ENCODE results near the gene FGF8. TPM values are rescaled to one million over a fixed set of nuclear protein-coding genes. Genes with fewer than 3 reads are reported as not detected.

Gene FGF8
- polyA plus RNA-seq, 3 donors: not detected

GRCh38 chr10:101758858-101759257 lies 17.1 kb downstream of the FGF8 start:
- Histone ChIP-seq H3K27me3 (ENCODE audit: control insufficient read depth in 2 of 2, insufficient read depth in 2 of 2, low read length in 2 of 2) (peaks cover 0 to 2% of the 10 kb centered on the region in 2 donors), H2AFZ (ENCODE audit: insufficient read depth, low read depth, low read length, poor library complexity, severe bottlenecking) (no peak overlapping the region), H3K9me3 (replicated peaks in 1 of 2; ENCODE audit: control insufficient read depth in 1 of 2, insufficient read depth in 1 of 2, low read length in 2 of 2) (no peaks in the 10 kb centered on the region), H3K36me3 (replicated peaks in 1 of 2; ENCODE audit: control insufficient read depth in 1 of 2, insufficient read depth in 2 of 2, low read length in 2 of 2) (no peaks in the 10 kb centered on the region), H3K4me3 (replicated peaks in 1 of 3; ENCODE audit: low read depth in 2 of 3, low read length in 3 of 3) (no peak overlapping the region), H4K20me1 (ENCODE audit: insufficient read depth, low read length) (no peaks in the 10 kb centered on the region), H3K79me2 (ENCODE audit: insufficient read depth, low read length) (no peaks in the 10 kb centered on the region), H3K4me1 (ENCODE audit: control insufficient read depth in 1 of 2, insufficient read depth in 2 of 2, low read length in 2 of 2) (no peaks in the 10 kb centered on the region), H3K4me2 (replicated peaks; ENCODE audit: extremely low read depth, low read length, poor library complexity, severe bottlenecking) (no peak overlapping the region), H3K9ac (ENCODE audit: insufficient read depth, low read length, poor library complexity, severe bottlenecking) (no peak overlapping the region), H3K27ac (ENCODE audit: low read depth in 1 of 2, low read length in 2 of 2) (no peak overlapping the region)
- intact Hi-C loops (cut with micrococcal nuclease): no loop called here
- Mint-ChIP-seq H3K27ac (no peak overlapping the region), H3K4me3 (no peak overlapping the region), H3K9me3 (peaks cover 0 to 5% (median 0%) of the 10 kb centered on the region in 7 donors), H3K36me3 (no peaks in the 10 kb centered on the region), H3K27me3 (ENCODE audit: low read depth in 3 of 3) (peaks cover 8 to 37% (median 22%) of the 10 kb centered on the region in 3 donors), H3K4me1 (no peaks in the 10 kb centered on the region)
- DNase-seq: no peak
- WGBS (ENCODE audit: insufficient coverage): 79% methylated on average over 2 of the region's 2 CpGs
- TF ChIP-seq CTCF (IDR thresholded peaks at IDR 0.05): no peak

GRCh38 chr10:101752241-101752640 lies 23.7 kb downstream of the FGF8 start:
- no peaks in the 10 kb centered on the region for H3K4me1 Mint-ChIP-seq
- DNase-seq: no peak
- no peak overlapping the region for H3K9ac ChIP-seq (ENCODE audit: insufficient read depth, low read length, poor library complexity, severe bottlenecking)
- H3K27me3 ChIP-seq (ENCODE audit: control insufficient read depth in 2 of 2, insufficient read depth in 2 of 2, low read length in 2 of 2): peaks cover 4 to 15% of the 10 kb centered on the region in 2 donors
- H3K9me3 Mint-ChIP-seq: peaks cover 0 to 3% (median 0%) of the 10 kb centered on the region in 7 donors
- H3K36me3 ChIP-seq (replicated peaks in 1 of 2; ENCODE audit: control insufficient read depth in 1 of 2, insufficient read depth in 2 of 2, low read length in 2 of 2): no peaks in the 10 kb centered on the region
- no peaks in the 10 kb centered on the region for H4K20me1 ChIP-seq (ENCODE audit: insufficient read depth, low read length)
- no peak overlapping the region for H3K27ac Mint-ChIP-seq
- no peaks in the 10 kb centered on the region for H3K36me3 Mint-ChIP-seq
- no peak overlapping the region for H3K4me3 Mint-ChIP-seq
- no peak overlapping the region for H3K4me3 ChIP-seq (replicated peaks in 1 of 3; ENCODE audit: low read depth in 2 of 3, low read length in 3 of 3)
- no peak overlapping the region for H2AFZ ChIP-seq (ENCODE audit: insufficient read depth, low read depth, low read length, poor library complexity, severe bottlenecking)
- no peak overlapping the region for H3K27ac ChIP-seq (ENCODE audit: low read depth in 1 of 2, low read length in 2 of 2)
- H3K4me2 ChIP-seq (replicated peaks; ENCODE audit: extremely low read depth, low read length, poor library complexity, severe bottlenecking): no peak overlapping the region
- H3K27me3 Mint-ChIP-seq (ENCODE audit: low read depth in 3 of 3): peaks cover 22 to 36% (median 24%) of the 10 kb centered on the region in 3 donors
- TF ChIP-seq CTCF (IDR thresholded peaks at IDR 0.05): no peak
- WGBS (ENCODE audit: insufficient coverage): 75% methylated on average over 1 of the region's 3 CpGs
- no peaks in the 10 kb centered on the region for H3K4me1 ChIP-seq (ENCODE audit: control insufficient read depth in 1 of 2, insufficient read depth in 2 of 2, low read length in 2 of 2)
- intact Hi-C loops (cut with micrococcal nuclease): no loop called here
- no peaks in the 10 kb centered on the region for H3K9me3 ChIP-seq (replicated peaks in 1 of 2; ENCODE audit: control insufficient read depth in 1 of 2, insufficient read depth in 1 of 2, low read length in 2 of 2)
- no peaks in the 10 kb centered on the region for H3K79me2 ChIP-seq (ENCODE audit: insufficient read depth, low read length)
